ENCODE data around the gene ENC1. TPM values are rescaled to one million over a fixed set of nuclear protein-coding genes. Genes with fewer than 3 reads are reported as not detected.
A peak's percentile ranks its signal among the peaks of the same experiment; 100 is the strongest.

The ENC1 gene
- total RNA-seq, 6 donors from 2014 or later: 9.5 to 34.1 (median 18.0) TPM

DNA sequence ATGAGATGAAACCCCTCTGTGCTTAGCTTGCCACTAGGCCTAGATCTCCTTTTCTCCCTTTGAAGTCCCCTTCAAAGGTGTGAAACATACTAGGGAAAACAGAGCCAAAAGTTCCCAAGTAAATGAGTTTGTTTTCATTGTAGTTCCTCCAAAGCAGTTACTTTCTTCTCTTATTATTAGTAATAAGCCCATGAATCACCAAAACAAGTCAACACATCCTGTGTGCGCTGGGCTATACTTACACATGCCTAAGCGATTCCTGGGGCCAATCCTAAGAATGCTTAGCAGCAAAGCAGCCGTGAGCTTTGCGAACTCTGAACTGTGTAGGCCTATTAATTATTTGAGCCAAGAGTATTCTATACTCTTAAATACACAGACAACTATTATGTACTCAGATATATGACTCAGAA lies 7.6 kb downstream of the ENC1 start:
- Histone ChIP-seq H3K27ac (peak overlapping the region in 2 of 4 donors; percentile 66 to 68), H3K4me1 (peaks cover 24 to 62% (median 46%) of the 10 kb centered on the region in 4 donors), H3K9me3 (no peaks in the 10 kb centered on the region), H3K27me3 (no peaks in the 10 kb centered on the region), H3K36me3 (peaks cover 0 to 21% (median 15%) of the 10 kb centered on the region in 4 donors), H3K4me3 (no peak overlapping the region)
- 71 to 89% methylated on average over 4 of the region's 4 CpGs for WGBS, 2 donors
- DNase-seq (no peak), ATAC-seq (ENCODE audit: low FRiP score in 2 of 2) (no peak)
- TF ChIP-seq POLR2A (IDR thresholded peaks at IDR 0.05) (no peak), EP300 (IDR thresholded peaks at IDR 0.05) (no peak), POLR2AphosphoS5 (IDR thresholded peaks at IDR 0.05) (no peak)
- TF ChIP-seq, protein P1, sequence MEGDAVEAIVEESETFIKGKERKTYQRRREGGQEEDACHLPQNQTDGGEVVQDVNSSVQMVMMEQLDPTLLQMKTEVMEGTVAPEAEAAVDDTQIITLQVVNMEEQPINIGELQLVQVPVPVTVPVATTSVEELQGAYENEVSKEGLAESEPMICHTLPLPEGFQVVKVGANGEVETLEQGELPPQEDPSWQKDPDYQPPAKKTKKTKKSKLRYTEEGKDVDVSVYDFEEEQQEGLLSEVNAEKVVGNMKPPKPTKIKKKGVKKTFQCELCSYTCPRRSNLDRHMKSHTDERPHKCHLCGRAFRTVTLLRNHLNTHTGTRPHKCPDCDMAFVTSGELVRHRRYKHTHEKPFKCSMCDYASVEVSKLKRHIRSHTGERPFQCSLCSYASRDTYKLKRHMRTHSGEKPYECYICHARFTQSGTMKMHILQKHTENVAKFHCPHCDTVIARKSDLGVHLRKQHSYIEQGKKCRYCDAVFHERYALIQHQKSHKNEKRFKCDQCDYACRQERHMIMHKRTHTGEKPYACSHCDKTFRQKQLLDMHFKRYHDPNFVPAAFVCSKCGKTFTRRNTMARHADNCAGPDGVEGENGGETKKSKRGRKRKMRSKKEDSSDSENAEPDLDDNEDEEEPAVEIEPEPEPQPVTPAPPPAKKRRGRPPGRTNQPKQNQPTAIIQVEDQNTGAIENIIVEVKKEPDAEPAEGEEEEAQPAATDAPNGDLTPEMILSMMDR (IDR thresholded peaks at IDR 0.05): no peak

DNA sequence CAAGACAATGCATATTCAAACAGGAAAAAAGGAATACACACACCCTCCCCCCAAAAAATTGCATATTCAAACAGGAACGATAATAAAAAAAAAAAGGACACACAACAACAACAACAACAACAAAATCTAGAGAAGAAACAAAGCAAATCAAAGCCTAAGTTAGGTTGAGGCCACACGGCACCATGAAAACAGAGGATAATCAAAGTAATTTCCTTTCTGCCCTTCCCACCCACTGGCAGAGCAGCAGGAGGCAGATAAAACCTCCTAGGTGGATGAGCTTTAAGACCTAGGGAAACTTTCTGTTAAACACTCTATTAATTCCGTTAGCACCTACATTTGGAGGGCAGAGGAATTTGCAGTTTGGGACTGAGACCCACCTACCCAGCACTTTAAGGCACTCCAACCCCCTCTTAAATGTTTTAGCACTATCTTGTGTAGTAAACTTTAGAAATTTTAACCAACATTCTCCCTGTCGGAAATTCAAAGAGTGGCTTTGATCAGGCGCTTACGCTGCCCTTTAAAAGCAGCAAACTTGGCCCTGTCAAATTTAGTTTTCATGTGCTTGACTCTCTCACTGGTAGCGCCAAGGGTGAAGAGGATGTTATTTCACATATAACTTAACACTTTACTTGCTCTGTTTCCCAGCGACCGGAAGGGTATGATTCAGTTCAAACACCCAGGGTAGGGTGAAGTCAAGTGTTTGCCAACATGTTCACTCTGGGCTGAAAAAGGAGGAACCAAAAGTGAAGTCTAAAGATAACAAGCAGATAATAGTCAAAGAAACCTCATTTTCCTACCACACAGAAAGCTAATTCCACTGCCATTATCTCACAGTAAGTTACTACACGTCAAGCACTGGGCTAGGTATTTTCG lies 9.2 kb downstream of the ENC1 start:
- Histone ChIP-seq H3K9me3 (no peaks in the 10 kb centered on the region), H3K4me1 (peaks cover 19 to 46% (median 37%) of the 10 kb centered on the region in 4 donors), H3K36me3 (peaks cover 0 to 21% (median 15%) of the 10 kb centered on the region in 4 donors), H3K27me3 (no peaks in the 10 kb centered on the region), H3K4me3 (no peak overlapping the region), H3K27ac (peak overlapping the region; percentile 65 to 78 (median 67))
- 37 to 47% methylated on average over 11 of the region's 11 CpGs for WGBS, 2 donors
- TF ChIP-seq EP300 (IDR thresholded peaks at IDR 0.05): no peak
- TF ChIP-seq, protein P1 (IDR thresholded peaks at IDR 0.05): no peak
- no peak for TF ChIP-seq POLR2AphosphoS5 (IDR thresholded peaks at IDR 0.05)
- DNase-seq (peak in 1 of 2 donors; percentile 56), ATAC-seq (ENCODE audit: low FRiP score in 2 of 2) (peak; percentile 85 to 90)

DNA sequence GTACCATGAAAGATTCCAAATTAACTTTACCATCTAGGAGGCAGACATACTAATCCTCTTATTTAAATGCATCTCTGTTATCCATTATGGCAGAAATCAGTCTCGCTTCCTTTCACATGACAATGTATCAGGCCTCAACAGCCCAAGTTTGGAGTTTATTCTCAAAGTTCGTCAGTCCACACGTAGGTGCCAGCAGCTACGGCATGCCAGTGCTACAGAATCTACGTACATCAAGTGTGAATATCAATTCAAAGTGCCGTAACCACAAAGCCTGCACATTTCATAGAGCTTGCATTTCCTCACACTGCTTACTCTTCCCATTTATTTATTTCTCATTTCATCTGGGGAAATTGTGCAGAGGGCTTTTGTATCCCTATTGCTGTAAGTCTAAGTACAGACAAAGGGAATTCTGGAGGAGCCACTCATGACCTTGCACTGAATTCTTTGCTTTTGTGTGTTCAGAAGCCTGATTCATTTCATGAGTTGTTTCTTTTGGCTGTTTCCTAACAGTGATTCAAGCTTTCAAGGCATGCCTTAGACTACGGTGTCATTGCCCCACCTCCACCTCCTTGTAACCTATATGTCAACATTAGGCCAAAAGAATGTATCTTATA lies 10.0 kb downstream of the ENC1 start:
- TF ChIP-seq POLR2A (IDR thresholded peaks at IDR 0.05) (no peak), EP300 (IDR thresholded peaks at IDR 0.05) (no peak), POLR2AphosphoS5 (IDR thresholded peaks at IDR 0.05) (no peak)
- TF ChIP-seq, protein P1 (IDR thresholded peaks at IDR 0.05): no peak
- ATAC-seq (ENCODE audit: low FRiP score in 2 of 2) (peak in 1 of 2 donors; percentile 20), DNase-seq (no peak)
- Histone ChIP-seq H3K27me3 (no peaks in the 10 kb centered on the region), H3K36me3 (peaks cover 0 to 16% (median 14%) of the 10 kb centered on the region in 4 donors), H3K4me1 (peaks cover 19 to 42% (median 34%) of the 10 kb centered on the region in 4 donors), H3K9me3 (no peaks in the 10 kb centered on the region), H3K4me3 (no peak overlapping the region), H3K27ac (peak overlapping the region; percentile 65 to 78 (median 67))
- WGBS, 2 donors: 65 to 68% methylated on average over 7 of the region's 7 CpGs

DNA sequence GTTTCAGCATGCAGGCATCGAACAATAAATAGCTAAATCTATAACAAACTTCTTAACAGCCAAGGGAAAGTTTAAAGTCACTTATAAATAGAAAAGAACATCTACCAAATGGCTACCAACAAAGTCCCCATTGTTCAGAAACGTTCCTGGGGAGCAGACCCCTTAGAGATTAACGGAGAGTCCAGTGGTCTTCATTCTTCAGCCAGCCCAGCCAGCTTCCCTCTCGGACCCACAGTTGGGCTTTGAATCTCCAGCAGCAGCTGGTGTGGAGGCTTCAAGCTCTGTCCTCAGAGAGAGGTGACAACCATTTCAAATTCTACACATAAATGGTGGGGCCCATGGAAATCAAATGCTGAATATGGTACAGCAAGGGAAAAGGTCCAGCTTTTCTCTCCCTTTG lies 11.2 kb downstream of the ENC1 start:
- TF ChIP-seq POLR2A (IDR thresholded peaks at IDR 0.05): no peak
- no peak for TF ChIP-seq POLR2AphosphoS5 (IDR thresholded peaks at IDR 0.05)
- TF ChIP-seq, protein P1 (IDR thresholded peaks at IDR 0.05): no peak
- no peak for TF ChIP-seq EP300 (IDR thresholded peaks at IDR 0.05)
- 78 to 90% methylated on average over 4 of the region's 4 CpGs for WGBS, 2 donors
- ATAC-seq (ENCODE audit: low FRiP score in 2 of 2): no peak

More for the DNA sequence above, 11.2 kb downstream of the ENC1 start:
- no peak overlapping the region for H3K4me3 ChIP-seq
- no peaks in the 10 kb centered on the region for H3K9me3 ChIP-seq
- no peak for DNase-seq
- peaks cover 19 to 38% (median 32%) of the 10 kb centered on the region in 4 donors for H3K4me1 ChIP-seq
- H3K27ac ChIP-seq: no peak overlapping the region
- H3K27me3 ChIP-seq: no peaks in the 10 kb centered on the region
- H3K36me3 ChIP-seq: peaks cover 0 to 10% (median 6%) of the 10 kb centered on the region in 4 donors
